NAMALWA (cell line): Measurements from ENCODE around the gene SEMA6B.
A peak's percentile ranks its signal among the peaks of the same experiment; 100 is the strongest.

Source experiments
- DNase-seq: peaks from one replicate; pipeline ENCODE4 v3.0.0-alpha.2; 2015; ENCODE audit warnings: low spot score

Gene SEMA6B

DNA sequence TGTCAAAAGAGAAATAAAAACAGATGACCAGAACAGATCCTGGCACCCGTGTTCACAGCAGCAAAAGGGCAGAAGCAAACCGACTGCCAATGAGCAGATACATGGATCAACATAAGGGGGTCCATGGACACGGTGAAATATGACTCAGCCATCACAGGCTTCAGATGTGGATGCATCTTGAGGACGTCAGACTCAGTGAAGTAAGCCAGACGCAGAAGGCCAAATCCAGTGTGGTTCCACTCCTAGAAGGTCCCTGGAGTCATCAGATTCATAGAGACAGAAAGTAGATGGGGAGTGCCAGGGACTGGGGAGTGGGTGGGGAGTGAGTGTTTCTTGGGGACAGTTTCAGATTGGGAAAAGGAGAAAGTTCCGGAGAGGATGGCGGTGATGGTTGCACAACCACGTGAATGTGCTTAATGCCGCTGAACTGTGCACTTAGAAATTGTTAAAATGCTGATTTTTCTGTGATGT, 28.8 kb upstream of the SEMA6B start:
- DNase-seq, result no peak

DNA sequence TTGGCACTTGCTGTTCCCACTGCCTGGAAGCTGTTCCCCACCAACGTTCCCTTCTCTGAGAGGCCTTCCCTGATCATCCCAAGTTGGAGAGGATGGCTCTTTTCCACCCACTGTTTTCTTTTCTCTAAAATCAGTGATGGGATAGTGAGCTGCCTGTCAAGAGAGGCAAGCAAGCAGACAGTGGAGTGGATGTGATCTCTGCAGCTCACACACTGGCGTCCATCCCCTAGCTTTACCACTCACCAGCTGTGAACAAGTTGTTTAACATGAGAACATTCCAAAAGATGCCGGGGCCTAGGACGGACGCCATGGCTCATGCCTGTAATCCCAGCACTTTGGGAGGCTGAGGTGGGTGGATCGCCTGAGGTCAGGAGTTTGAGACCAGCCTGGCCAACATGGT, 28.0 kb upstream of the SEMA6B start:
- no peak for DNase-seq

DNA sequence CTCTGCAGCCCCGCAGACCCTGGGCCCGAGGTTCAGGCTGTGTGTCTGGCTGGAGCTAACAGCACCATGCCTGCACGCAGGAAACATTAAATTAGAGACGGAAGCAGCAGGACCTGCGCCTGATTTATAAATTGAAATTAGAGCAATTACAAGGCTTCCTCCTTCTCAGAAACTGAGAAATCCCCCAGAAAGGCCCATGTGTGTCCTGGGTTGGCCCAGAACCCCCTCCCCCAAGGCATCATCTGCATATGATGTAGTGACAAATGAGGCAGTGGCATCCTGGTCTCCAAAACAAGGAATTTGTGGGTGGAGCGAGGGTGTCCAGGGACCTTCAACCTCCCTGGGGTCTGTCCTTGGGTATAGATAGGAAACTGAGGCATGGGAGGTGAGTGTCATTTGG, 27.2 kb upstream of the SEMA6B start:
- DNase-seq, result no peak

GRCh38 chr19:4586245-4586644, 26.8 kb upstream of the SEMA6B start:
- DNase-seq, result no peak

DNA sequence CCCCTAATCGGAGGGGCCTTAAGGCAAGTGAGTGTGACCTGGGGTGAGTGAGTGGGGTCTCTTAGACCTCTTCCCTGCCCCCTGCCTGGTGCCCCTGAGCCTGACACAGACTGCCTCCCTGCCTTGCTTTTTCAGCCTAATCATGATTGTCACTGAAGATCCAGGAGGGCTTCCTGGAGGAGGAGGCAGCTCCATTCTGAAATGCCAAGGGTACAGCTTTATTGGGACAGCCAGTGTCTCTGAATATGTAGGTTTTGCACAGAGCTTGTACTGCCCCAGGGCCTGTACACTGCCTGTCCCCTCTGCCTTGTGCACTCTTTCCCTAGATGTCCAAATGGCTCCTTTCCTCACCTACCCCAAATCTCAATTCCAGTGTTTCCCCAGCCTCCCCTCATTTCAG, 26.1 kb upstream of the SEMA6B start:
- DNase-seq, result no peak

- no peak for DNase-seq
Observed at GRCh38 chr19:4584670-4585460, 25.4 kb upstream of the SEMA6B start.

GRCh38 chr19:4583961-4584669, 24.6 kb upstream of the SEMA6B start:
- no peak for DNase-seq

DNA sequence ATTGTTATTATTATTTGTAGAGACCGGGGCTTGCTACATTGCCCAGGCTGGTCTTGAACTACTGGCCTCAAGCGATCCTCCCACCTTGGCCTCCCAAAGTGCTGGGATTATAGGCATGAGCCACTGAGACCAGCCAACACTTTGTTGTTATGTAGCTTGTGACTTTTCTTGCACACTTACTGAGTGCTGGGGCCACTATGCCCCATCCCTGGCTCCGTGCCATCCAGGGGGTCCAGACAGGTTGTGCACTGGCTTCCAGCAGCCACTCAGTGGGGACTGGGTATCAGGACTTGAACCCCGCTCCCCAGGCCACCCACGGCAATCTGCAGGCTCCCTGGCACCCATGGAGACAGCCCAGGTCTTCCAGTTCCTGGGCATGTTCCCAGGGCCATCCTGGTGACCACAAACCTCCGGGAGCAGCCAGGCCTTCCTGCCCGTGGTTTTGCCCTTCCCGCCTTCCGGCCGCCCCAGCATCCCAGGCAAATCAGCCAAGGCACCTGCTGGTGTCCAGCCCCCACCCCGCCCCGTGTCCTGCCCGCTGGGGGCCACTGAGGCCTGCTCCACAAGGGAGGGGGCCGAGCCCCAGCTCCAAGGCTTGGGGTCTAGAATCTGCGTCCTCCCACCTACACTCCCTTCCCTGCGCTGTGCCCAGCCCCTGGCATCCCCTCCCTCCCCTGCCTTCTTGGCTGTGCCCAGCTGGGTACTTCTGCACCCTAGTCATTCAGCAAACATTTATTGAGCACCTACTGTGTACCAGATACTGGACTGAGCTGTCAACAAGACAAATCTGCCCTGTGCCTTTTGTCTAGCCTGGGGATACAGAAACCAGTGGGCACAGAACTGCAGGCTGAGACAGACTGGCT, 23.7 kb upstream of the SEMA6B start:
- no peak for DNase-seq

- peak; percentile 45 for DNase-seq
Observed at GRCh38 chr19:4581666-4582553, 22.4 kb upstream of the SEMA6B start.

GRCh38 chr19:4580961-4581665, 21.6 kb upstream of the SEMA6B start:
- DNase-seq, result no peak

DNA sequence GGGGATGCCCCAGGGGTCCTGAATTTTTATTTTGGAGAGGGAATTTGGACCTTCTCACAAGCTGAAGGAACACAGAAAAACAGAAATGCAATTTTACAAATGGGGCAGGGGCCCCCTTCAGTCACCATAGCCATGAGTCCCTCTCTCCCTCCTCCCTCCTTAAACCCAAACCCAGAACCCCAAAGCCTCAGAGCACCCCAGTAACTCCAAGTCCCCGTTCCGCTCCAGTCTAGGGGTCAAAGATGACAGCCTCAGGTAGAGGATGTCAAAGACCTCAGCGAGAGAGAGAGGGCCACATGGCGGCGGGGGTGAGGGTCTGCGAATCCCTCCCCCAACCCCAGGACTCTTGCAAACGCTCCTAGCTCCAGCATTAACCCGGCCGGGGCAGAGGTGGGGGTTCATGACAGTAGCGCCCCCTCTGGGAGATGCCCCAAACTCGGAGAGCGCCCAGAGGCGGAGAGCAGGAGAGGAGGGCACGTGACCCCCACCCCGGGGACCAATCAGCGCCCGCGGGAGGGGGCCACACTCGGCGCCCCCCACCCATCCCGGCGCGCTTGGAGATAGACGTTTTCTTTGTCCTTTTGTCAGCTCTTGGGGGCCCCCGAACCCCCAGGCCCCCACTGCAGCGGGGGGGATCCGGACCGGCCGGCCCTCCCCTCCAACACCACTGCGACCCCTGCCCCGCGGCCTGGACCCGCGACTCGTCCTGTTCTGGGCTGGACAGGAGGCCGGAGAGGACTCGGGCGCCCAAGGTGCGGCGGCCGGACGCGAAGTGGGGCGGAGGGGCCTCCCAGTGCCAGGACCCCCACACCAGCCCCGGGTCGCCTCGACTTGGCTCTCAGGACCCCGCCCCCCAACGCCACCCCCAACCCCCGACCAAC, 20.8 kb upstream of the SEMA6B start:
- DNase-seq, result no peak

GRCh38 chr19:4579389-4579788, 19.9 kb upstream of the SEMA6B start:
- no peak for DNase-seq

DNA sequence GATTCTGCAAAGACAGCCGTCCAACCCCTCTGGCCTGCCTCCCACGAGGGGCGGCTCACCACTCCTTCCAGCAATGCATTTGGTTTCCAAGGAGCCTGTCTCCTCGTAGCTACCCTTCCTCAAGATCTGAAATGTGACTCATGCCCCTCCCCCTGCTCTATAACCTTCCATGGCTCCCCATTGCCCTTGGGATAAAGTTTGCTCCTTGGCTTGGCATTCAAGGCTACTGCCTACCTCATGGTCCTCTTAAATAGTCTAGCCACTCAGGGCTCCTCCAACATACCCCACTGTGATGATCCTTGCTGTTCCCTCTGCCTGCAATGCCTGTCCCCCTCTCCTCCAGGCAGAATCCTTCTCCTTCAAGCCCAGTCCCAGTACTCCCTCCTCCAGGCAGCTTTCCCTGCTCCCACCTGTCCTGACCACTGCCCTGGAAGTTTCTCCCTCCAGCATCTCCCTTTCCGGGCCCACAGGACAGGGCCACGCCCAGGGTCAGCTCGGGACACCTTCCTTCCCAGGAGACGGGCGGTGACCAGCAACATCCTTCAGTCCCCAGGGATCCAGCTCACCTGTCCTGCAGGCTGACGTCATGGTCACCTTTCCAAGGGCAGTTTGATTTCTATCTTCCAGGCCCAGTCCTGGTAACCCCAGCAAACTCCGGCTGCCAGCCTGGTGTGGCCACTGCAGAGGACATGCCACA, 19.2 kb upstream of the SEMA6B start:
- DNase-seq, result no peak

GRCh38 chr19:4577020-4577782, 17.7 kb upstream of the SEMA6B start:
- DNase-seq, result no peak

GRCh38 chr19:4576016-4576933, 16.8 kb upstream of the SEMA6B start:
- DNase-seq, result peak; percentile 66

DNA sequence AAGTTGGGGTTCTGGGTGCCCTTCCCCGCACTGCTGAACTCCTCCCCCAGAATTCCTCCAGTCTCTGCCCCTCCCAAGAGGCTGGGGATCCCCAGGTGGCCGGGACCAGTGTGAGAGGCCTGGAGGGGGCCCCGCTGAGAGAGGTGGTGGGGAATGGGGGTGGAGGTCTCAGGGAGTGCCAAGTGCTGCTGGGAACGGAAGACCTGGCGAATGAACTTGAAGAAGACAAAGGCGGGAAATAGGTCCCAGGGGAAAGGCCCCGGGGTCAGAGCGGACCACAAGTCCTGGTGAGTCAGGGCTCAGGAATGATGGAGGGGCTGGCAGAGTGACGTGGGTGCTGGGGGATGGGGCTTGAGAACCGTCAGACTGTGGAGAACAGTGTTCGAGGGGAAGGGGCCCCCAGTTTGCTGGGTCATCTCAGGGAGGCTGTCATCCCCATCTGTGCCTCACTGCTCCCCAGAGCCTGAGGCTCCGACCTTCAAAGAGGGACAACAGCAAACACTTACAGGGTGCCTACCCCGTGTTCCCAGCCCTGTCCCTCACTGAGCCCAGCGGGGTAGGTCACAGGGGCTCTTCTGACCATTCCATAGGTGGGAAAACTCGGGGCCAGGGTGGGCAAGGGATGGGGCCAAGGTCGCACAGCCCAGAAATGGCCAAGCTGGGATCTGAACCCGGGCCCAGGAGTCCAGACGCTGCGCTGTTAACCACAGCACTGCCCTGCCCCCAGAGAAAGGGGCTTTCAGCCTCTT, 16.0 kb upstream of the SEMA6B start:
- DNase-seq, result no peak

DNA sequence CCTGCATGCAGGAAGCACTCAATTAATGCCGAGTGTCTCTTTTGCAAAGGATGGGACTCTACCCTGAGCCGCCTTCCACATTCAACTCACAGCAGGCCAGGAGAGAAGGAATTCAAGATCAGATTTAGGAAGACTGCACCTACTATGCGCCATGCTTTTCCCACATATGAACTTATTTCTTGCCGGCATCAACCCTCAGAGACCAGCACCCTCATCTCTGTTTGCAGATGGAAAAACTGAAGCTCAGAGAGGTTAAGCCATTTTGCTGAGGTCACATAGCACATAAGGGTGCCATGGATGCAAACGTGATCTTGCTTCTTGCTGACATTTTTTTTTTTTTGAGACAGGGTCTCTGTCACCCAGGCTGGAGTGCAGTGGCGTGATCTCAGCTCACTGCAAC, 14.2 kb upstream of the SEMA6B start:
- no peak for DNase-seq
